ENCODE results near the gene MSANTD1.
A peak's percentile ranks its signal among the peaks of the same experiment; 100 is the strongest.
"Not testable (repeated sequence)": the region's sequence is repeated elsewhere in the genome, so short reads cannot be mapped to it uniquely, and the experiment has no call there.

Gene MSANTD1

GRCh38 chr4:3290889-3291321, 41.9 kb downstream of the MSANTD1 start:
- no peak for DNase-seq (ENCODE audit: low read depth)

GRCh38 chr4:3291411-3291968, 42.5 kb downstream of the MSANTD1 start:
- DNase-seq (ENCODE audit: low read depth): no peak

GRCh38 chr4:3291969-3292570, 43.1 kb downstream of the MSANTD1 start:
- DNase-seq (ENCODE audit: low read depth): no peak

GRCh38 chr4:3292571-3293400, 43.8 kb downstream of the MSANTD1 start, which contains the start of gene RGS12:
Gene RGS12, plus strand, starts transcription at chr4:3293021. Its CDS starts 23,150 bp downstream, at chr4:3316171.
- peak; percentile 69 for DNase-seq (ENCODE audit: low read depth)

- DNase-seq (ENCODE audit: low read depth): no peak
Measured at GRCh38 chr4:3293401-3294391, 44.7 kb downstream of the MSANTD1 start.

- no peak for DNase-seq (ENCODE audit: low read depth)
Measured at GRCh38 chr4:3294401-3295241, 45.7 kb downstream of the MSANTD1 start.

- no peak for DNase-seq (ENCODE audit: low read depth)
Measured at GRCh38 chr4:3295837-3296624, 47.1 kb downstream of the MSANTD1 start.

GRCh38 chr4:3296651-3297050, 47.7 kb downstream of the MSANTD1 start:
- DNase-seq (ENCODE audit: low read depth): no peak

GRCh38 chr4:3297066-3297859, 48.3 kb downstream of the MSANTD1 start:
- DNase-seq (ENCODE audit: low read depth): no peak

- DNase-seq (ENCODE audit: low read depth): no peak
Measured at GRCh38 chr4:3299122-3299975, 50.4 kb downstream of the MSANTD1 start.

GRCh38 chr4:3299976-3300671, 51.2 kb downstream of the MSANTD1 start:
- DNase-seq (ENCODE audit: low read depth): no peak

GRCh38 chr4:3300882-3301281, 51.9 kb downstream of the MSANTD1 start:
- not testable (repeated sequence) for DNase-seq (ENCODE audit: low read depth)

- DNase-seq (ENCODE audit: low read depth): no peak
Measured at GRCh38 chr4:3301450-3302172, 52.7 kb downstream of the MSANTD1 start.

GRCh38 chr4:3302173-3302785, 53.3 kb downstream of the MSANTD1 start:
- no peak for DNase-seq (ENCODE audit: low read depth)

- no peak for DNase-seq (ENCODE audit: low read depth)
Measured at GRCh38 chr4:3302786-3303564, 54.0 kb downstream of the MSANTD1 start.

- DNase-seq (ENCODE audit: low read depth): no peak
Measured at GRCh38 chr4:3303565-3303824, 54.5 kb downstream of the MSANTD1 start.

All from stimulated activated CD8-positive, alpha-beta memory T cell treated with anti-CD3 and anti-CD28 coated beads, Interleukin-15, amount 100 ng/mL, for 24 hours (primary cell).